Mucosa of gallbladder (tissue), 1 donor: ENCODE results near the gene MADCAM1. TPM values are rescaled to one million over a fixed set of nuclear protein-coding genes. Genes with fewer than 3 reads are reported as not detected.
"Not testable (repeated sequence)": the region's sequence is repeated elsewhere in the genome, so short reads cannot be mapped to it uniquely, and the experiment has no call there.

ENCODE experiments used
- DNase-seq: peaks from one replicate; pipeline ENCODE4 v3.0.0-alpha.2; 2020; ENCODE audit warnings: low spot score
- total RNA-seq: library from RNA; stranded (reverse); gene quantifications from one replicate; pipeline ENCODE4 v1.2.1, GENCODE V29; 2021
- donor health status: DM: no; HTN: no; CAD: no.

The MADCAM1 gene
- total RNA-seq: 5.8 TPM

DNA sequence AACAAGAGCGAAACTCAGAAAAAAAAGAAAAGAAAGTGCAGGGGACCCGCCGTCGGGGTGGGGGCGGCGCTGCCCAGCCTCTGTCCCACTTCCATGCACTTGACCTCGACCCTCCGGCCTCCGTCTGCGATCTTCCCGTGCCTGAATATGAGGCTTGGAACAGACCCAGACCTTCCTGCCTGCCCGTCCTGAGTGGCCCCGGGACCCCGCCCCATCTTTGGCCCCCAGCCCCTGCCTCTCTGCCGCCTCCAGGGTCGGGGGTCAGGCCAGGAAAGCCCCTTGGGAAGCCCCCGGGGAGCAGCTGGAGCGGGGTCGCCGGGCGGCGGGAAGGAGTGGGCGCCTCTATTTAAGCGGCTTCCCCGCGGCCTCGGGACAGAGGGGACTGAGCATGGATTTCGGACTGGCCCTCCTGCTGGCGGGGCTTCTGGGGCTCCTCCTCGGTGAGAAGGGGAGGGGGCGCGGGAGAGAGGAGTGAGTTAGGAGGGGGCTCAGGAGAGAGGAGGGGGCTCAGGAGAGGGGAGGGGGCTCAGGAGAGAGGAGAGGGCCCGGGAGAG is at the start of gene MADCAM1:
TSS of gene MADCAM1 (plus strand) at position 375 of the 554 bp plus-strand sequence. CDS start at position 389, 14 bp downstream.
- no peak for DNase-seq

GRCh38 chr19:447064-447426 is 49.2 kb upstream of the MADCAM1 start:
- DNase-seq: no peak

DNA sequence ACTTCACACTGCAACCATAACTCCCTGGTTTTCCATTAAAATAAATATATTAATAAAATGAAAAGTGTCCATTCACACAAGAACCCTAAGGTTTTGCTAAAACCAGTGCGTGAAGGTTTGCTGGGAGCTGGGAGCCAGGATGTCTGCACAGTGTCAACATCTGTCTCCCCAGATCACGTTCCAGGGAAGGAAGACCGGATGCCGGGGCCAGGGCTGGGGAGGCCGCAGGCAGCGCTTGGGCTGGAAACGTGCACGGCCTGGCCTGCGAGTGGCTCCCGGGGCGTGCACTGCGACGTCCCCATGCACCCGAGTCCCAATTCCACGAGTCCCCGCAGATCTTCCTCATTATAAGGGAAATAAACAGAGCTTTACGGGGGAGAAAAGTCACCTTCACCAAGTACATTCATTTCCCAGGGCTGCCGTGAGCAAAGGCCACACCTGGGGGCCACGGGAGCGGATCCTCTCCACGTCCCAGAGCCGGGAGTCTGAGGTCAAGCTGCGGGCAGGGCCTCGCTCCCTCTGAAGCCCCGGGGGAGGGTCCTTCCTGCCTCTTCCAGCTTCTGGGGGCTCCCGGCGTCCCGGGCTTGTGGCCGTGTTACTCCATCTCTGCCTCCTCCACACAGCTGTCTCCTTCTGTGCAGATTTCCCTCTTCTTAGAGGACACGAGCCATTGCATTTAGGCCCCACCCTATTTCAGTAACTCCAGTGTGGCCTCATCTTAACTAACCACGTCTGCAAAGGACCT is 48.3 kb upstream of the MADCAM1 start:
- peak; percentile 49 for DNase-seq

GRCh38 chr19:449916-450315 is 46.4 kb upstream of the MADCAM1 start:
- no peak for DNase-seq

DNA sequence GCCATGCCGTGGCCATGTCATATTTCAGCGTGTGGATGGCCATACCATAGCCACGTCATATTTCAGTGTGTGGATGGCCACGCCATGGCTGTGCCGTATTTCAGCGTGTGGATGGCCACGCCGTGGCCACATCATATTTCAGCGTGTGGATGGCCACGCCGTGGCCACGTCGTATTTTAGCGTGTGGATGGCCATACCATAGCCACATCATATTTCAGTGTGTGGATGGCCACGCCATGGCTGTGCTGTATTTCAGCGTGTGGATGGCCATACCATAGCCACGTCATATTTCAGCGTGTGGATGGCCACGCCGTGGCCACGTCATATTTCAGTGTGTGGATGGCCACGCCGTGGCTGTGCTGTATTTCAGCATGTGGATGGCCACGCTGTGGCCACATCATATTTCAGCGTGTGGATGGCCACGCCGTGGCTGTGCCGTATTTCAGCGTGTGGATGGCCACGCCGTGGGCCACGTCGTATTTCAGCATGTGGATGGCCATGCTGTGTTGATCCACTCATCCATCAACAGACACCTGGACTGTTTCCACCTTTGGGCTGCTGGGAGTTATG is 45.3 kb upstream of the MADCAM1 start:
- not testable (repeated sequence) for DNase-seq

- DNase-seq: no peak
Measured at GRCh38 chr19:452829-453228, 43.5 kb upstream of the MADCAM1 start.

DNA sequence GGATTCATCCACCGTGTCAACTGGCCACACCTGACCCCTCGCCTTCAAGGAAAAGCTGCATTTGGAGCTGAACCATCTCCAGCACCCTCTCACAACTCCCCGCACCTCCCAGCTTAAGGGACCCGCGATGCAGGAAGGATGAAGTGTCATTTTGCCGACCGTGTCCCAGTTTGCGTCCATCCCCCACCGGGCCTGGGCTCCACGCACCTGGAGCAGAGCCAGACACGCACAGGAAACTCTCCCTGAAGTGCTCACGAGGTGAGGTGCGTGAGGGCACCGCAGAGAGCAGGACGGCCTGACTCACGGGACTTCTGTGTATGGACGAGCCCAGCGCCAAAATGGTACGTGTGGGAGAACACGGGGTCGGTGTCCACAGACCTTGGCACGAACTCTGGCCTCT is 42.7 kb upstream of the MADCAM1 start:
- DNase-seq: no peak

GRCh38 chr19:455031-455705 is 41.1 kb upstream of the MADCAM1 start:
- DNase-seq: no peak

GRCh38 chr19:455851-456546 is 40.3 kb upstream of the MADCAM1 start:
- DNase-seq: no peak

DNA sequence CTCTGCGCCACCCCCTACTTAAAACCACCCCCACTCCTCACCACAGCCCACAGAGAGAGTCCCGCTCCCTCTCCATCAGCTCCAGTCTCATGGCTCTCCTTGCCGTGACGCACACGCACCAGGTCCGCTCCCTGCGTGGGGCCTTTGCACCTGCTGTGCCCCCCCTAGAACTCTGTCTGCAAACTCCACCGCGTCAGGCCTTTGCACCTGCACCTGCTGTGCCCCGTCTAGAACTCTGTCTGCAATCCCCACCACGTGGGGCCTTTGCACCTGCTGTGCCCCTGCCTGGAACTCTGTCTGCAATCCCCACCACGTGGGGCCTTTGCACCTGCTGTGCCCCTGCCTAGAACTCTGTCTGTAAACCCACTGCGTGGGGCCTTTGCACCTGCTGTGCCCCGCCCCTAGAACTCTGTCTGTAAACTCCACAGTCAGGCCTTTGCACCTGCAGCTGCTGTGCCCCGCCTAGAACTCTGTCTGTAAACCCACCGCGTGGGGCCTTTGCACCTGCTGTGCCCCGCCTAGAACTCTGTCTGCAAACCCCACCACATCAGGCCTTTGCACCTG is 39.7 kb upstream of the MADCAM1 start:
- DNase-seq: no peak

DNA sequence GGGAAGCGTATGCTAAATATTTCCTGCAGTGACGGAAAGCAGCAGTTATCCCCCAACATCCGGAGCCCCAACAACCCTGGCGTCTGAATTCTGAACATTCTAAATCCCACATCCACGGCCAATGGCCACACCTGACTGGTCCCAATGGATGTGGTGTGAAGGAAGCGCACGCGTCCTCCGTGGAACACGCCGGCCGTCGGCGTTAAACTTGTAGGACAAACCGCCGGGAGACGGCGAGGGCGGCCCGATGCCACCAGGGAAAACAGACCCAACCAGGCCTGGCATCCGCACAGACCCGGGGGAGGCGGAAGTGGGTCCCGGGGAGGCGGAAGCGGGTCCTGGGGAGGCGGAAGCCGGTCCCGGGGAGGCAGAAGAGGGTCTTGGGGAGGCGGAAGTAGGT is 38.6 kb upstream of the MADCAM1 start:
- no peak for DNase-seq

DNA sequence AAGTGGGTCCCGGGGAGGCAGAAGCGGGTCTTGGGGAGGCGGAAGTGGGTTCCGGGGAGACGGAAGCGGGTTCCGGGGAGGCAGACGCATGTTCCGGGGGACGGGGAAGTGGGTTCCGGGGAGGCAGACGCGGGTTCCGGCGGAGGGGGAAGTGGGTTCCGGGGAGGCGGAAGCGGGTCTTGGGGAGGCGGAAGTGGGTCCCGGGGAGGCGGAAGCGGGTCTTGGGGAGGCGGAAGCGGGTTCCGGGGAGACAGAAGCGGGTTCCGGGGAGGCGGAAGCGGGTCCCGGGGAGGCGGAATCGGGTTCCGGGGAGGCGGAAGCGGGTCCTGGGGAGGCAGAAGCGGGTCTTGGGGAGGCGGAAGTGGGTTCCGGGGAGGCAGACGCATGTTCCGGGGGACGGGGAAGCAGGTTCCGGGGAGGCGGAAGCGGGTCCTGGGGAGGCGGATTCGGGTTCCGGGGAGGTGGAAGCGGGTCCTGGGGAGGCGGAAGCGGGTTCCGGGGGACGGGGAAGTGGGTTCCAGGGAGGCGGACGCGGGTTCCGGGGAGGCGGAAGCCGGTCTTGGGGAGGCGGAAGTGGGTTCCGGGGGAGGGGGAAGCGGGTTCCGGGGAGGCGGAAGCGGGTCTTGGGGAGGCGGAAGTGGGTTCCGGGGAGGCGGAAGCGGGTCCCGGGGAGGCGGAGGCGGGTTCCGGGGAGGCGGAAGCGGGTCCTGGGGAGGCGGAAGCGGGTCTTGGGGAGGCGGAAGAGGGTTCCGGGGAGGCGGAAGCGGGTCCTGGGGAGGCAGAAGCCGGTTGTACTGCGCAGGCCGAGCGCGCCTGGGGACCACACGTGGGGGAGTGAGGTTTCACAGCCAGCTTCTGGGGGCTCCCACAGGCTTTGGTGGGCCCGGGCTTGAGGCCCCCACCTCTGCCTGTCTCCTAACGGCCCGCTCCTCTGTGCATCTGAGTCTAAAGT is 37.9 kb upstream of the MADCAM1 start:
- DNase-seq: no peak

GRCh38 chr19:459724-460511 is 36.4 kb upstream of the MADCAM1 start:
- peak; percentile 66 for DNase-seq

DNA sequence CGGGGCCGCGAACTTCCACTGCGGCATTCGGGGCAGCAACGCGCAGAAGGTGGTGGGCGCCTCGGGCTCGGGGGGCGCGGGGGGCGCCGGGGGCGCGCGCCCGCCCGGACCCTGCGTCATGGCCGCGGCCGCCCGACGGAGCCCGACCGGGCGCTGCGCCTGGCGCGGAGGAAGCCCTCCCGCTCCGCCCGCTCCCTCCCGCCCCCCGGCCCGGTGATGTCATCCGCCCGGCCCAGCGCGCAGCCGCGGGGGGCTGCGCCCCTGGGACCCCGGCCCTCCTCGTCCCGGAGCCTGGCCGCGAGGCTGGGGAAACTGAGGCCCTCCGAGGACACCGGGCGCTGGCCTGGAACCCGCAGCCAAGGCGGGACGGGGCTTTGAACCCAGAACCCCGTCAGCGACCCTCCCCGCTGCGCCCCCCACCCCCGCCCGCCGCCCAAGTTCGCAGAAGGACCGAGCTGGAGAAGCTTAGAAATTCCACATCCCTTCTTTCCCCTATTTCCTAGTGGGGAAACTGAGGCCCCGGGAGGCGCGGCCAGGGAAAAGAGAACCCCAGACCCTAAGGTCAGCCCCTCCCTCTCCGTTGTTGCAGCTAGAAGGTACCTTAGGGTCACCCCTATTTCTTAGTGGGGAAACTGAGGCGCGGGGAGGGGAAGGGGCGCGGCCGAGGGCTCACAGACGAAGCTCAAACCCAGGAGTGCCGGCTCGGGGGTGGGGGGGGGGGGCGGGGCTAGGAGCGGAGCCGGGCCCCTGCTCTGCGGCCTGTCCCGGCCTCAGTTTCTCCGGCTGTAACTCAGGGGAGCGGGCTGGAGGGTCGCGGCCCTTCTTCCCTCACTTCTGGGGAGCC is 35.2 kb upstream of the MADCAM1 start, which contains the start of gene SHC2:
TSS of gene SHC2 (minus strand) at position 157 of the 844 bp plus-strand sequence. CDS start at position 120, 37 bp downstream.
- peak; percentile 35 for DNase-seq

- peak; percentile 84 for DNase-seq
Measured at GRCh38 chr19:461721-462551, 34.4 kb upstream of the MADCAM1 start.

DNA sequence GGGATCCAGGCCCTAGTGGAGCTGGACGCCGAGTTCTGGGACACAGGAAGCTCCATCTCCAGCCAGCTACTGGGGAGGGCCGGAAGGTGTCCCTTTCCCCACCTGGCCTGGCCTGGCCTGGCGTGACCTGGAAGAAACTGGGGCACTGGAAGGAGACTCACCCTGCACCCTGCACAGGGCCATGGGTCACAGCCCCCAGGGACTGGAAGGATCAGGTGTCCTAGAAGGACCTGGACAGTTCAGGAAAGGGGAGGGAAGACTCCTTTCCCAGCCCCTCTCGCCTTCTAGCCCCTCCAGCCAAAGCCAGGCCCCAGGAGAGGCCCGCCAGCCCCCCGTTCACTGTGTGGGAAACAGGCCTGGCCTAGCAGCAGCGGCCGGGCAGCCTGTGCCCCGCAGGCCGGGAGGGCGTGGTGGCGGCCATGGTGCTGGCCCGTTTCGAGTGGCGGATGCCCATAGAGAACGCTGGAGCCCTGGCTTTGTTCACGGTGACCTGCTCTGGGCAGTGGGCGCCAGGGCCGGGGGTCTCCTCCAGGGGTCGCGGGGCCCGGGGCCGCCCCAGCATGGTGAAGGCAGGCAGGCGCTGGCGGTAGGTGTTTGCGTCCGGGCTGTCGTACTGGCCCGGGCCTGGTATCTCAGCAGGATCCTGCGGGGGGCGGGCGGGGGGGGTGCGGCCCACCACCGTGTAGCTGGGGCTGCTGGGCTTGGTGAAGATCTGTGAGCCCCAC is 32.6 kb upstream of the MADCAM1 start:
- no peak for DNase-seq

GRCh38 chr19:464208-464545 is 32.1 kb upstream of the MADCAM1 start:
- DNase-seq: no peak
